Chondrocyte (in vitro differentiated cells): ENCODE measurements around the gene ASXL3. TPM values are rescaled to one million over a fixed set of nuclear protein-coding genes. Genes with fewer than 3 reads are reported as not detected.

Experiments
- DNase-seq: peaks from one replicate; pipeline ENCODE4 v3.0.0; 2021; ENCODE audit warnings: mixed read lengths, low spot score
- H3K27ac Mint-ChIP-seq: one replicate; pipeline ENCODE4 v1.8.0; 2021; ENCODE audit warnings: mild to moderate bottlenecking, moderate library complexity, mixed read lengths; ENCODE audit not compliant: unreplicated experiment
- H3K27me3 Mint-ChIP-seq: 2 replicates; pipeline ENCODE4 v1.8.0; 2021; ENCODE audit warnings: low read depth, mixed read lengths
- H3K36me3 Mint-ChIP-seq: 2 replicates; pipeline ENCODE4 v1.8.0; 2021; ENCODE audit warnings: low read depth, mixed read lengths
- H3K4me1 Mint-ChIP-seq: 2 replicates; pipeline ENCODE4 v1.8.0; 2021; ENCODE audit warnings: low read depth, mild to moderate bottlenecking, mixed read lengths
- H3K4me3 Mint-ChIP-seq: one replicate; pipeline ENCODE4 v1.8.0; 2021; ENCODE audit warnings: mild to moderate bottlenecking, moderate library complexity, mixed read lengths; ENCODE audit not compliant: unreplicated experiment
- H3K9me3 Mint-ChIP-seq: 2 replicates; pipeline ENCODE4 v1.8.0; 2021; ENCODE audit warnings: low read depth, mixed read lengths
- CTCF ChIP-seq: fragments of 200-600 bp; sonication (generic); IDR thresholded peaks from 2 replicates; pipeline ENCODE4 v1.5.0; 2021; ENCODE audit warnings: antibody characterized with exemption, mild to moderate bottlenecking, moderate library complexity
- total RNA-seq: library from RNA; stranded (reverse); gene quantifications from 3 replicates; pipeline ENCODE4 v1.2.1, GENCODE V29; 2021

Gene ASXL3
- total RNA-seq, 1 donor from 2014 or later = 3.9 TPM

- Mint-ChIP-seq H3K9me3 (peaks cover 11% of the 10 kb centered on the region), H3K4me1 (no peaks in the 10 kb centered on the region), H3K27me3 (no peaks in the 10 kb centered on the region), H3K36me3 (peaks cover 3% of the 10 kb centered on the region), H3K27ac (no peak overlapping the region), H3K4me3 (no peak overlapping the region)
- TF ChIP-seq CTCF = no peak
- no peak for DNase-seq
Observed at GRCh38 chr18:33562741-33563140, 15.3 kb upstream of the ASXL3 start.

GRCh38 chr18:33567705-33568104 is 10.3 kb upstream of the ASXL3 start:
- no peak for TF ChIP-seq CTCF
- Mint-ChIP-seq H3K27me3 (no peaks in the 10 kb centered on the region), H3K4me1 (peaks cover 2% of the 10 kb centered on the region), H3K27ac (no peak overlapping the region), H3K9me3 (peaks cover 12% of the 10 kb centered on the region), H3K36me3 (peaks cover 3% of the 10 kb centered on the region), H3K4me3 (no peak overlapping the region)
- DNase-seq = no peak

- peaks cover 3% of the 10 kb centered on the region for H3K36me3 Mint-ChIP-seq
- no peak for TF ChIP-seq CTCF
- peaks cover 5% of the 10 kb centered on the region for H3K4me1 Mint-ChIP-seq
- H3K27me3 Mint-ChIP-seq = peaks cover 2% of the 10 kb centered on the region
- peaks cover 7% of the 10 kb centered on the region for H3K9me3 Mint-ChIP-seq
- H3K27ac Mint-ChIP-seq = no peak overlapping the region
- no peak overlapping the region for H3K4me3 Mint-ChIP-seq
- DNase-seq = no peak
Observed at GRCh38 chr18:33571998-33572787, 5.8 kb upstream of the ASXL3 start.

GRCh38 chr18:33573193-33573592 is 4.8 kb upstream of the ASXL3 start:
- H3K36me3 Mint-ChIP-seq = peaks cover 3% of the 10 kb centered on the region
- H3K4me1 Mint-ChIP-seq = peaks cover 11% of the 10 kb centered on the region
- no peaks in the 10 kb centered on the region for H3K9me3 Mint-ChIP-seq
- peaks cover 2% of the 10 kb centered on the region for H3K27me3 Mint-ChIP-seq
- no peak for DNase-seq
- TF ChIP-seq CTCF = no peak
- H3K4me3 Mint-ChIP-seq = no peak overlapping the region
- no peak overlapping the region for H3K27ac Mint-ChIP-seq

- no peak overlapping the region for H3K27ac Mint-ChIP-seq
- peaks cover 3% of the 10 kb centered on the region for H3K36me3 Mint-ChIP-seq
- no peak for TF ChIP-seq CTCF
- no peak for DNase-seq
- peaks cover 11% of the 10 kb centered on the region for H3K4me1 Mint-ChIP-seq
- peaks cover 2% of the 10 kb centered on the region for H3K27me3 Mint-ChIP-seq
- no peak overlapping the region for H3K4me3 Mint-ChIP-seq
- no peaks in the 10 kb centered on the region for H3K9me3 Mint-ChIP-seq
Observed at GRCh38 chr18:33575451-33575850, 2.6 kb upstream of the ASXL3 start.
